Measurements from ENCODE around the gene LTB. TPM values are rescaled to one million over a fixed set of nuclear protein-coding genes. Genes with fewer than 3 reads are reported as not detected.

LTB gene
- total RNA-seq, 1 experiment from 2014 or later: not detected

- no peaks in the 10 kb centered on the region for H3K79me1 ChIP-seq (ENCODE audit: insufficient read depth, low read depth, low read length, poor library complexity, severe bottlenecking)
- H3K27ac ChIP-seq (ENCODE audit: insufficient read length, low read depth, low read length): no peak within 1 kb of the TSS
- no peak within 1 kb of the TSS for H2AFZ ChIP-seq (ENCODE audit: low read length)
- Mint-ChIP-seq H3K9me3 (no peaks in the 10 kb centered on the region; a peak in 1 of 5 replicates), H3K4me1 (peaks cover 17 to 24% of the 10 kb centered on the region in 2 experiments), H3K36me3 (ENCODE audit: insufficient read depth in 1 of 3, low read depth in 3 of 3) (no peaks in the 10 kb centered on the region), H3K4me3 (no peak within 1 kb of the TSS), H3K27me3 (ENCODE audit: low read depth) (peaks cover 20% of the 10 kb centered on the region), H3K27ac (no peak within 1 kb of the TSS)
- TF ChIP-seq CTCF (conservative IDR thresholded peaks at IDR 0.05): no peak
- WGBS (ENCODE audit: extremely low coverage, insufficient read length, low lambda C conversion rate): no CpG with 5 or more reads among the region's 27 CpGs
- H2AK5ac ChIP-seq (ENCODE audit: insufficient read length, low read length): no peak within 1 kb of the TSS
- no peak within 1 kb of the TSS for H3K9ac ChIP-seq (ENCODE audit: extremely low read depth, insufficient read length, low read length)
- no peak within 1 kb of the TSS for H3K56ac ChIP-seq (ENCODE audit: insufficient read length, low read depth, low read length)
- H4K20me1 ChIP-seq (ENCODE audit: control insufficient read depth, insufficient read depth, insufficient read length): no peaks in the 10 kb centered on the region
- H2BK120ac ChIP-seq (ENCODE audit: low read depth, low read length, poor library complexity, severe bottlenecking): no peak within 1 kb of the TSS
- H4K8ac ChIP-seq (replicated peaks; ENCODE audit: insufficient read length, low read depth, low read length): no peak within 1 kb of the TSS
- no peaks in the 10 kb centered on the region for H3K27me3 ChIP-seq (ENCODE audit: insufficient read depth, low read length)
- no peak within 1 kb of the TSS for H4K5ac ChIP-seq (ENCODE audit: insufficient read length, low read depth, low read length)
- H4K91ac ChIP-seq (ENCODE audit: insufficient read length, low read depth, low read length): no peak within 1 kb of the TSS
- H3K79me2 ChIP-seq (ENCODE audit: insufficient read depth, low read length): no peaks in the 10 kb centered on the region
- H2BK5ac ChIP-seq (ENCODE audit: insufficient read length, low read length): no peak within 1 kb of the TSS
- no peak within 1 kb of the TSS for H3K23ac ChIP-seq (ENCODE audit: insufficient read length, low read depth, low read length)
- H3K18ac ChIP-seq (ENCODE audit: insufficient read length, low read depth, low read length): no peak within 1 kb of the TSS
- H3T11ph ChIP-seq (ENCODE audit: low read length): no peak within 1 kb of the TSS
- no peak within 1 kb of the TSS for H3K14ac ChIP-seq (ENCODE audit: insufficient read depth, low read length)
- H2BK15ac ChIP-seq (ENCODE audit: low read depth, low read length): no peak within 1 kb of the TSS
- no peak within 1 kb of the TSS for H3K4me2 ChIP-seq (ENCODE audit: insufficient read depth, insufficient read length, low read length)
- peaks cover 3% of the 10 kb centered on the region for H3K23me2 ChIP-seq (ENCODE audit: insufficient read length, low read depth, low read length, poor library complexity, severe bottlenecking)
- no peaks in the 10 kb centered on the region for H3K9me3 ChIP-seq (ENCODE audit: control insufficient read depth, low read depth, low read length)
- H3K4ac ChIP-seq (ENCODE audit: low read depth, low read length): no peak within 1 kb of the TSS
- H3K4me1 ChIP-seq (ENCODE audit: insufficient read depth, low read length): no peaks in the 10 kb centered on the region
- H2BK12ac ChIP-seq (ENCODE audit: insufficient read length, low read depth, low read length): no peak within 1 kb of the TSS
- no peak for DNase-seq
- no peak within 1 kb of the TSS for H2BK20ac ChIP-seq (ENCODE audit: low read depth, low read length, poor library complexity, severe bottlenecking)
These were observed 9.9 kb downstream of the LTB start, which contains the start of gene LTA for GRCh38 chr6:31572041-31572911. Gene LTA (plus strand): TSS chr6:31572289. CDS start chr6:31572743, 454 bp downstream.
